Measurements from ENCODE around the gene MOB4. TPM values are rescaled to one million over a fixed set of nuclear protein-coding genes. Genes with fewer than 3 reads are reported as not detected.
A peak's percentile ranks its signal among the peaks of the same experiment; 100 is the strongest.
"Not testable (repeated sequence)": the region's sequence is repeated elsewhere in the genome, so short reads cannot be mapped to it uniquely, and the experiment has no call there.

Gene MOB4
- total RNA-seq, 1 donor from 2014 or later, result 101 TPM

DNA sequence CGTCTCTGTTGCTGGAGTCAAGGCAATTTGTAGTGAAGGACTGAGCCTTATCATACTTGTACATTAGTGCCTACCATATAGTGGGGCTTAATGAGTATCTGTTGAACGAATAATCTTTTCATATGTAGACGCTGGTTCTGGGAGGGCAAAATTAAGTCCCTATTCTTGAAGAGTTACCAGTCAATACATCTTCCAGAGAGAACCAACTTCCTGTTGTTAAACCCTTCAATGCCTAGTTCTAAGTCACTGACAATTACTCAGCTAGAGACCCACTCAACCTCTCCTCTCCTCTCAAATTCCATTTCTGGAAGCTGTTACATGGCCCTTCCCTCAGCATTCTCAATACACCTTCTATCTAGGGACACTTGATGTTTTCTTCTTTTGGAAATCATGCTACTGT, 1.1 kb upstream of the MOB4 start:
- no peak for DNase-seq

DNA sequence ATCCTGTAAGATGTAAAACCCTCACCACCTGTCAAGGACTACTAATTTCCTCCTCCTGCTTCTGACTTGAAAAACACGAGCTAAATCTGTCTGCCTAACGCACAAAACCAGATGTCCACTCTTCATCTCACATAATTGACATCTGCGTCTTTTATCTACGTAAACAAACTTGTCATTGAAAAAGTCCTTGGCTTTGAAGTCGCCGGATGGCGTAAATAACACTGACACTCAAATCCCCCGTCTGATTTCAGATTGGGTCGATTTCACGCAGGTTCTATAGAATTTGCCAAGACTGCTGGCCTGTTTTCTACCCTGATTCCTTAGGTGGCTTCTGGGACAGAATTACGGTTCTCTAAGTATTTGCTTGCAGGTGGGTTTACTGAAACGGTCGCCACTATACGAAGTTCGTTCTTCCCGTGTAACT, 539 bp upstream of the MOB4 start:
- DNase-seq, result peak; percentile 18

DNA sequence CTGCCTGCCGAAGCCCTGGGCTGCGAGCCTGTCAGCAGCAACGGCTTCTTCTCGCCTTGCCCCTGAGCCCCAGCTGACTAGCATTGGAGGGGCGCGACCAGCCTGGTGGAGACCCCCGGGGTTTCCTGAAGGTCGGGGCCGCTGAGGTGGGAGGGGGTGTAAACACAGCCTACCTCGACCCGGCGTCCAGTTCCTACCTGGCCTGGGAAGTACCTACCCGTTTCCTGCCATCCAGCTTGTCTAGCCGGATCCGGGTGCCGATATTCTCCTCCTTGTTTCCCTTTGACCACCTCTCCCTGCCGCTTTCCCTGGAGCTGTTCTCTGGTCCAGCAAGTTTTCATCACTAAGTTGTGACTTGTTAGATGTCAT, 511 bp downstream of the MOB4 start:
- no peak for DNase-seq

DNA sequence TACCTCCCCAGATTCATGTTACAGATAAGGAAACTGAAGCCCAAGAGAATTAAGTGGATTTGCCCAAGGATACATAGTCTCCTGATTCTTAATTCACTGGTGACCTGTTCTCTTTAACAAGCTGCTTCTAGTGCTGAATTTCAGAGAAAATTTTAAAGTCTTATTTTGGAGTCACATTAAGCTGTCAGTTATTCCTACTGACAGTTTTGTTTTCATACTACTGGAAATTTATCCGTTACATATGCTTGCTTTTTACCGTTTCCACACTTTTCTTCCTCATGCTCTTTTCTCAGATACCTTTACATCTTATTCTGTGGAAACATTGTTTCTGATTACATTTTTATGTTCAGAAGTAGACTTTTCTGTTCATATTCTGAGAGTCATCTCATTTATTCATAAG, 1.3 kb downstream of the MOB4 start:
- DNase-seq, result no peak

DNA sequence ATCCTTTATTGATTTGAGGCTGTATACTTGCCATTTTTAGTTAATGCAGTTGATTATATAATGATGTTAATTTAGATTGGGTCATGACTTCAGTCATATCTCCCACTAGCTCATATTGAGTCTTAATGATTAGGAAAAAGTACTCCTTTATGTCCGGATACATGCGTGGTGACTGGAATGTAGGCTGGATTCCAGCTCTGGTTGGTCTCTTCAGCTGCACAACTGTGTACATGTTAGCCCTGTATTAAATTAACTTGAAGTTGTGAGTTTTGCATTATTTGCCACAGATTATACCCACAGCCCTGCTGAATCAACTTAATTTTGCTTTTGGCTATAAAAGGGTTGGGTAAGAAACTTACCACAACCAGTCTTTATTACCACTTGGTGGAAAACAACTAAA, 22.5 kb downstream of the MOB4 start:
- DNase-seq, result no peak

DNA sequence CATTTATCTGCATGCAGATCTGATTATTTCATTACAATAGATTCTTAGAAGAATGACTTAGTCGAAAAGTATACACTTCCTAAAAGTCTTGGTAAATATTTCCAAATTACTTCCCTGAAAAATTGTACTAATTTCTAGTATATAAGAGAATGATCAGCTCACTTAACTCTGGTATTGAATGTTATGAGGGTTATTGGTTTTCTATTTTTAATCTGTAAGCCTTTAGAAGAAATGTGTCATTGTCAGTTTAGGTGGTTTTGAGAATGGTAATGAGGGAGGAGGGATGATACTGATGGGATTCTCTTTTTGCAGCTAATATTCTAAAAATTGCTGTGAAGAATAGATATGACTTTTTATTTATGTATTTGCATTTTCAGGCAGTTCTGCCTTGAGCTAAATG, 23.9 kb downstream of the MOB4 start:
- DNase-seq, result no peak

DNA sequence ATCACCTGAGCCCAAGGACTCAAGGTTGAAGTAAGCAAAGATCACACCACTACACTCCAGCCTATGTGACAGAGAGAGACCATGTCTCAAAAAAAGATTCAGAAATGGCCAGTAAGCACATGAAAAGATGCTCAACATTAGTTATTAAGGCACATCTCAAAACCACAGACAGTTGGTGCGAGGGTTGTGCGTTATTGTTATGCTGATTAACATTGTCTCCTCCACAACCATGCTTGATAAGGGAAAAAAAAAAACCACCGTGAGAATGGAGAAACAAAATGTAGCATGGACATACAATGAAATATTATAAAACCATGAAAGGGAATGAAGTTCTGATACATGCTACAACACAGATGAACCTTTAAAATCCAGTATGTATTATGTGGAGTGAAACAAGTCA, 27.3 kb downstream of the MOB4 start:
- no peak for DNase-seq

DNA sequence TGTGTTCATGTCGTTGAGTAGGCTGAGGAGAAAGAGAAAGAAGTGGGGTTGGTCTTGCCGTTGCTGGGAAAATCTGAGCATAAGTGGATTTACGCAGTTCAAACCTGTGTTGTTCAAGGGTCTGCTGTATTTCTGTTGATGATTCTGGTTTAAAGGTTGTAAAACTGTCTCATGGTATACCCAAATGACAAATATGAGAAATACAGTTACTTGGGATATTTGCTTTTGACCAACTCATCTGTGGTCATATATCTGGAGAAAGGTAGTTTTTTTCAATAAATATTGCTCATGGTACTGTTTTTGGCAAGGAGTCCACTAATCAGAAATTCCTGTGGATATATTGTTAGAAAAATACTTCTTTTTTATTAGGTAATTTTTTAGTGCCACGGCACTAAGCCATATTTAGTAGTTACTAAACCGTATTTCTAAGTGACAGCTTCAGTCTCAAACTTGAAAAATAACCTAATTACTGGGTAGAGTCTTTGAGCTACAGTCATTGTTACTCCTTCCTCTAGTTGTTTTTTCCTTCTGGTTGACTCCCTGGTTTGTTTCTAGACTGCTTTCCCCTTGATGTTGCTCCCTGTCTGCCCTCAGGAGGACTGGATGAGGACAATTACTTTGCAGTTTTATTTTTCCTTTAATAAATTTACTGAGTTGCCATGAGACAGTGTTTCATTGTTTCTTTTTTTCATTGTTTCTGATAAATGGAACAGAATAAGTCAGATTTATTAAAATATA, 31.5 kb downstream of the MOB4 start:
- DNase-seq, result no peak

DNA sequence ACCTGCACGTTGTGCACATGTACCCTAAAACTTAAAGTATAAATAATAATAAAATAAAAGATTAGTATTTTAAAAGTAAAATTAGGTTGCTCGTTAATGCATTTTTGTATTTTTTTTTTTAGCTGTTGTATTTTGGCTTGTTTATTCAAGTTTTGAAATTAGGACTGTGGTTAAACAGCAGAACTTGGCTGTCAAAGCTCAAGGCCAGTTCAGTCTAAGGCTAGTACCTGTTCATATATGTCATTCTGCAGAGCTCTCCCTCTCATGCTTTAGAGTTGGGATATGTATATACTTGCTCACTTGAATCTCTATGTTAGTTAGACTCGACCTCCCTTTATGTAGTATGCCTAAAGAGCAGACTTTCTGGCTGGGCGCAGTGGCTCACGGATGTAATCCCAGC, 32.7 kb downstream of the MOB4 start:
- DNase-seq, result no peak

DNA sequence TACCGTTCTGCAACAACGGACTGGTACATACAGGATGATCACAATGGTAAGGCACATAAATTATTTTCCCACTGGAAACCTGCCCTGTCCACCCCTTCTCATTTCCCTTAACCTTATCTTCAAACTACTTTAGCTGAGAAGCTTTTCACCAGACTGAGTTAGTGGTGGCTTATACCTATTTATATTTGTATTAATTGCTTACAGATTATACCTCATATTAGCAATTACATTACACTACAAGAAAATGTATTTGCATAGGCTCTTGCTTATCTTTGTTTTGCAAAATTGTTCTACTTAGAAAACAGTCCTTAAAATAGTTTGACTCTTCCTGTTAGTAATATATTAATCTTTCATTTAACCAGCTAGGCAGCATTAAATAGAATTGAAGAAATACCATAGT, 35.4 kb downstream of the MOB4 start:
- DNase-seq, result not testable (repeated sequence)

DNA sequence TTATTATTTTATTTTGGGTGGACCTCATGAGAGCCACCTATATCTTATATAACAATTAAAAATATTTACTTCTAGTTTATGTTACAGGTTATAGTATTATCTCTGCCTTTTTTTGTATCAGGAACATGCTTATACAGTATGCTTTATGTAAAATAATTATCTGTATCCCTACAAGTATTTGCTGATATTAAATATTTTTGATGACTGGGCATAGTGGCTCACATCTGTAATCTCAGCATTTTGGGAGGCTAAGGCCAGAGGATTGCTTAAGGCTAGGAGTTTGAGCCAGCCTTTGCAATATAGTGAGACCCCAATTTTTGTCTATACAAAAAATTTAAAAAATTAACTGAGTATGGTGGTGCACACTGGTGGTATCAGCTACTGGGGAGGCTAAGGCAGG, 39.6 kb downstream of the MOB4 start:
- no peak for DNase-seq

DNA sequence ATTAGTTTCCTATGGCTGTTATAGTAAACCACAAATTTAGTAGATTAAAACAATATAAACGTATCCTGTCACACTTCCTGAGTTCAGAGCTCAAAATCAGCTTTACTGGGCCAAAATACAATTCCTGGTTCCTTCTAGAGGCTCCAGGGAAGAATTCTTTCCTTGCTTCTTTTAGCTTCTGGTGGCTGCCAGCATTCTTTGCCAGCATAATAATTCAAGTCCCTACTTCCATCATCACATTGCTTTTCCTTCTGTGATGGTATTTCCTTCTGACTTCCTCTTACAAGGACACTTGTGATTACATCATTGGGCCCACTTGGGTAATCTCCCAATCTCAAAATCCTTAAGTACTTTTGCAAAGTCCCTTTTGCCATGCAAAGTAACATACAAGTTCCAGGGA, 40.6 kb downstream of the MOB4 start:
- DNase-seq, result no peak

DNA sequence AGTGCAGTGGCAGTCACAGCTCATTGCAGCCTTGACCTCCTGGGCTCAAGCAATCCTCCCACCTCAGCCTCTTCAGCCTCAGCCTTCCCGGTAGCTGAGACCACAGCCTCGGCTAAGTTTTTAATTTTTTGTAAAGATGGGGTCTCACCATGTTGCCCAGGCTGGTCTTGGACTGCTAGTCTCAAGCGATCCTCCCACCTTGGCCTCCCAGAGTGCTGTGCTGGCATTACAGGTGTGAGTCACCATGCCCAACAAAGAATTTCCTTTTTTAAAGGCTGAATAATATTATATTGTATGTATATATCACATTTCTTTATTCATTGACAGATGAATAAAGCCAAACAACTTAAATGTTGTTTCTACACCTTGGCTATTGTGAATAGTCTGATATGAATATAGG, 42.5 kb downstream of the MOB4 start:
- DNase-seq, result no peak

DNA sequence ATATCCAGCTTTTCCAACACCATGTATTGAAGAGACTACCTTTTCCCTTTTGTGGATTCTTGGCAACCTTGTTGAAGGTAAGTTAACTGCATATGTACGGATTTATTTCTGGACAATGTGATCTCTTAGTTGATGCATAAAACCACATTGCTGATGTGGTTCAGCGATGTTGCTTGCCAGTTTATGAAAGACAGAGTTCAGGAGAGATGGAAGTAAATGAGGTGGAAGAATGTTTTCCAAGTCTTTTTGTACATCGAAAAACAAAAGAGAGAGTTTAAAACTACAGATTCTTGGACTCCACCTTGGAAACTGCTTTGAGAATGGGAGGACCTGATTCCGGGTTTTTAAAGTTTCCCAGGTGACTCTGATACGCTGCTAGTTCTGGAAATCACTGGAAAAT, 43.8 kb downstream of the MOB4 start:
- no peak for DNase-seq

DNA sequence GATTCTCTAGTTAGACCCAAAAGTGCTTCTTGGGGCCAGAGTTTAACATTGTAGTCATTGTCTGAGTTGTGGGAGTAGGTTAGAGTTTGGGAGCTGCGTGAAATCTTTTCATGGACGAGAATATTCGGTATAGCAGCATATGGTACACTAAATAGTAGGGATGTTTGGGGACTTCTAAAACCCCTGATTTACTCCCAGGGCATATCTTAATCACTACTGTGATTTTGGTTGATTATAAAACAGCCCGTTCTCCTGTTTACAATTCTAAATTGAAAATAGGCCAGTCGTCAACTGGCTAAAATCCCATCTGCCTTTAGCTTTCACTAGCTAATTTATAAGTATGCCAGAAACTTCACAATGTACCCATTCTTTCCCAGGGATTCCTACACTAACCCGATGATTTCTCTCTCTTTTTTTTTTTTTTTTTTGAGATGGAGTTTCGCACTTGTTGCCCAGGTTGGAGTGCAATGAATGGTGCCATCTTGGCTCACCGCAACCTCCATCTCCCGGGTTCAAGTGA, 44.3 kb downstream of the MOB4 start:
- no peak for DNase-seq

DNA sequence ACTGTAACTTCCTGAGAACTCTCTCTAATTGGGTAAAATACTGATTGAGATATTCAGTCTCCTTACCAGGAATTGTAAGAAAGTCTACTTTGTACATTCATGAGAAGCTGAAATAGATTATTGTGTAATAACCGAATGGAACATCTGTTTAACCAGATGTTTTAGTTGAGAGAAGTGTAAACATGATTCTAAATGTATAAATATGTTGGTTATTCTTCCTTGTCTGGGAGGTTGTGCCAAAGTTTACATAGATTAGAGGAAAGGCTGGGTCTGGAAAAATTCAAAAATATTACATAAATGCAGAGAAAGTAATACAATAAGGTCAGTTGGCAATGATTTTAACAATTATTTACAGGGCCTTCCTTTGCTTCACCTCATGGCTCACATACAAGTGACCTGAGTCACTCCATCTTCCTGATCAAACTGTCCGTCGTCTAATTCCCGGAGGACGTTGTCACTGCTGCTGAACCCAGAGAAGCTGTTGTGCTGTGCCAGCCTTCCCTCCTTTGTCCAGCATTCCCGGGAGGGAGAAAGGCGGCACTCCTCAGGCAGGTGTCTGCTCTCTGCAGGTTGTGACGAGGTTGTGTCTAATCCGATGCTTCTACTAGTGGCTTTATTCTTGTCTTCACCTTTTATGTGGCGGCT, 55.9 kb downstream of the MOB4 start:
- DNase-seq, result no peak

DNA sequence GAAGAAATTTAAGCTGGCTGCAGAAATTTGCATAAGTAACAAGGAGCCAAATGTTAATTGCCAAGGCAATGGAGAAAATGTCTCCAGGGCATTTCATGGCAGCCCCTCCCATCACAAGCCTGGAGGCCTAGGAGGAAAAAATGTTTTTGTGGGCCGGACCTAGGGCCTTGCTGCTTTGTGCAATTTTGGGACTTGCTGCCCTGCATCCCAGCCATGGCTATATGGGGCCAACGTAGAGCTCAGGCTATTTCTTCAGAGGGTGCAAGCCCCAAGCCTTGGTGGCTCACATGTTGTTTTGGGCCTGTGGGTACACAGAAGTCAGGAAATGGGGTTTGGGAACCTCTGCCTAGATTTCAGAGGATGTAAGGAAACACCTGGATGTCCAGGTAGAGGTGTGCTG, 57.7 kb downstream of the MOB4 start:
- DNase-seq, result no peak

DNA sequence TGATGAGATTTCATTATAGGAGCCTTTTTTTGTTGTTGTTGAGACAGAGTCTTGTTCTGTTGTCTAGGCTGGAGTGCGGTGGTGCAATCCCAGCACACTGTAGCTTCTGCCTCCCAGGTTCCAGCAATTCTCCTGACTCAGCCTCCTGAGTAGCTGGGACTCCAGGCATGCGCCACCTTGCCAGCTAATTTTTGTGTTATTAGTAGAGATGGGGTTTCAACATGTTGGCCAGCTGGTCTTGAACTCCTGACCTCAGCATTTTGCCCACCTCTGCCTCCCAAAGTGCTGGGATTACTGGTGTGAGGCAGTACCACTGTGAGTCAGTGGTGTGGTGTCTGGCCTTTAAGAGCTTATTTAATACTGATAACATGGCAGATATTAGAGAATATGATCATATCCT, 60.1 kb downstream of the MOB4 start:
- DNase-seq, result no peak

DNA sequence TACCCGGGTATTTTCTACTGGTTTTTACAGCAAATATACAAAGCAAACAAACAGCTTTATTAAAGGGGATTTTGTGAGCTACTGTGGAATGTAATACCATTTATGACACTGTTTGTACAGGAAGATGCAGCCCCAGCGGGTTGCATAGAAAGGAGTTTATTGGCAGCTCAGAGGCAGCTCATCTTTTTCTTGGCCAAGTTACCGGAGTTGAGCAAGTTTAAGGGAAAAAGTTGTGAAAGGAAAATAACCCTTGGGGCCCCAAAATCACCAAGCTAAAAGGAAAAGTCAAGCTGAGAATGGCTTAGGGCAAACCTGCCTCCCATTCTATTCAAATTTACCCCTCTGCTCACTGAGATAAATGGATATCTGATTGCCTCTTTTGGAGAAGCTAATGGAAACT, 60.8 kb downstream of the MOB4 start:
- no peak for DNase-seq

DNA sequence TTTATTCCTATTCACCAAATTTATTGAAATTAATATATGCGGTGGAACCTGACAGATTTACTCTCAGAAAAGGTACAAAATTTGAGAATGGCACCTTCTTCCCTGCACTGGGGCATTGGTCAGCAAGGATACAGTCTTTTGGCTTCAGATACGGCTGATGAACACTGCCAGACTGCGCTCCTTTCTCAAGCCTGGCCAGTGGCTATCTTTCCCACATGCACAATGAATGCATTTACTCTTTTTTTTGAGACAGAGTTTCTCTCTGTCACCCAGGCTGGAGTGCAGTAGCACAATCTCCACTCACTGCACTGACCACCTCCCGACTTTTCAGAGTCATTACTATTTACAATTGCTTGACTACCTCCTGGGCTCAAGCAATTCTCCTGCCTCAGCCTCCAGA, 61.6 kb downstream of the MOB4 start:
- no peak for DNase-seq

DNA sequence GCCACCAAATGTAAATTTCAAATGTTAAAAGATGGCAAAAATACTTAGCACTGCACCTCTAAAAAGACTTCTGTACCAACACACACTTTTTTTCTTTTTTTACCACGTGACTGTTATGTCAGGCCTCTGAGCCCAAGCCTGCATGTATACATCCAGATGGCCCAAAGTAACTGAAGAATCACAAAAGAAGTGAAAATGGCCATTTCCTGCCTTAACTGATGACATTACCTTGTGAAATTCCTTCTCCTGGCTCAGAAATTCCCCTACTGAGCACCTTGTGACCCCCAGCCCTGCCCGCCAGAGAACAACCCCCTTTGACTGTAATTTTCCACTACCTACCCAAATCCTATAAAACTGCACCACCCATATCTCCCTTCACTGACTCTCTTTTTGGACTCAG, 62.4 kb downstream of the MOB4 start:
- DNase-seq, result not testable (repeated sequence)

DNA sequence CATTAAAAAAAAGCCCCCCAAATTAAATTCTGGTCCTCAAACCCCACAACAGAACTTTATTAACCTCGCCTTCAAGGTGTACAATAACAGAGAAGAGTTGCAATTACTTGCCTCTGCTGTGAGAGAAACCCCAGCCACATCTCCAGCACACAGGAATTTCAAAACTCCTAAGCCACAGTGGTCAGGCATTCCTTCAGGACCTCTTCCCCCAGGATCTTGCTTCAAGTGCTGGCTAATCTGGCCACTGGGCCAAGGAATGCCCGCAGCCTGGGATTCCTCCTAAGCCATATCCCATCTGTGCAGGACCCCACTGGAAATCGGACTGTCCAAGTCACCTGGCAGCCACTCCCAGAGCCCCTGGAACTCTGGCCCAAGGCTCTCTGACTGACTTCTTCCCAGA, 64.3 kb downstream of the MOB4 start:
- not testable (repeated sequence) for DNase-seq

DNA sequence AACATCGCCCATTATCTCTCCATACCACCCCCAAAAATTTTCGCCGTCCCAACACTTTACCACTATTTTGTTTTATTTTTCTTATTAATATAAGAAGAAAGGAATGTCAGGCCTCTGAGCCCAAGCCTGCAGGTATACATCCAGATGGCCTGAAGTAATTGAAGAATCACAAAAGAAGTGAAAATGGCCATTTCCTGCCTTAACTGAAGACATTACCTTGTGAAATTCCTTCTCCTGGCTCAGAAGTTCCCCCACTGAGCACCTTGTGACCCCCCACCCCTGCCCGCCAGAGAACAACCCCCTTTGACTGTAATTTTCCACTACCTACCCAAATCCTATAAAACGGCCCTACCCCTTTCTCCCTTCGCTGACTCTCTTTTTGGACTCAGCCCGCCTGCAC, 71.4 kb downstream of the MOB4 start:
- not testable (repeated sequence) for DNase-seq

DNA sequence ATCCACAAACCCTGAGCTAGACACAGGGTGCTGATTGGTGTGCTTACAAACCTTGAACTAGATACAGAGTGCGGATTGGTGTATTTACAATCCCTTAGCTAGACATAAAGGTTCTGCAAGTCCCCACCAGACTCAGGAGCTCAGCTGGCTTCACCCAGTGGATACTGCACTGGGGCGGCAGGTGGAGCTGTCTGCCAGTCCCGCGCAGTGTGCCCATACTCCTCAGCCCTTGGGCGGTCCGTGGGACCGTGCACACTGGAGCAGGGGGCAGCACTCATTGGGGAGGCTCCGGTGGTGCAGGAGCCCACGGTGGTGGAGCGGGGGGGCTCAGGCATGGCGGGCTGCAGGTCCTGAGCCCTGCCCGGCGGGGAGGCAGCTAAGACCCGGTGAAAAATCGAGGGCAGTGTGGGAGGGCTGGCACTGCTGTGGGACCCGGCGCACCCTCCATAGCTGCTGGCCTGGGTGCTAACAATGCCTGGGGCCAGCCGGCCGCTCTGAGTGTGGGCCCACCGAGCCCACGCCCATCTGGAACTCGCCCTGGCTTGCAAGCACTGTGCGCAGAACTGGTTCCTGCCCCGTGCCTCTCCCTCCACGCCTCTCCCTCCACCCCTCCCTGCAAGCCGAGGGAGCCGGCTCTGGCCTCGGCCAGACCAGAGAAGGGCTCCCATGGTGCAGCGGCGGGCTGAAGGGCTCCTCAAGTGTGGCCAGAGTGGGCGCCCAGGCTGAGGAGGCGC, 75.6 kb downstream of the MOB4 start:
- DNase-seq, result no peak

Data from occipital lobe (tissue), 2 donors.